ENCODE measurements around the gene TSPYL1. TPM values are rescaled to one million over a fixed set of nuclear protein-coding genes. Genes with fewer than 3 reads are reported as not detected.
A peak's percentile ranks its signal among the peaks of the same experiment; 100 is the strongest.

The TSPYL1 gene
- total and polyA plus RNA-seq, 2 experiments from 2014 or later: 71.5 to 89.1 TPM

DNA sequence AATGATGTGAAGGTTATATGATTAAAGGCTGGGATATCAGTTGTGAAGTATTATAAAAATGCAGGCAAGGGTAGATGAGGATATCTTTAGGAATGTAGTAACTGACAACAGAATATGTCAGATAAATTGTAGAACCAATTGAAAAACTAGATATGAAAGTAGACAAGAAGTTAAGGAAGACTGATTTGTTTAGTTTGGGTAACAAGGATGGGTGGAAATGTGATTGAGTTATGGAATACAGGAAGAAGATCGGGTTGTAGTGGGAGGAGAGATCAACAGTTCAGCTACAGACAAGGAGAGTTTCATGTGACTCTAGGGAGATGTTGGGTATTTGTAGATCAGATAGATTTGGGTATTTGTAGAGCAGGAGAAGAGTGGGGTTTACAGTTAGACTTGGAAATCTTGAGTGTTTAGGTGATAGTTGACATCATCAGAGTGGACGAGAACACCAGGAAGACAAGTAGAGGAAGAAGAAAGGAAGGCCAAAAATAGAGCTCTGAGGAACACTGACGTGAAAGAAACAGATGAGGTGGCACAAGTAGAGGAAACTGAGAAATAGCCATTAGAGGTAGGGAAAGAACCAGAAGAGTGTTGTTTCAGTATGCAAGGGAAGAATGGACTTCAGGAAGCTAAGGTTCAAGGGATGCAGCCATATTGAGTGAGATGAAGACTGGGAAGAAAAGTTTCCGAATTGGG, 12.1 kb upstream of the TSPYL1 start:
- TF ChIP-seq EZH2phosphoT487 (IDR thresholded peaks at IDR 0.05; ENCODE audit: insufficient read depth, low read depth) (no peak), EZH2 (IDR thresholded peaks at IDR 0.05; ENCODE audit: insufficient read depth, poor library complexity, severe bottlenecking) (no peak)
- H3K36me3 ChIP-seq (ENCODE audit: low read depth): no peaks in the 10 kb centered on the region
- peak overlapping the region; percentile 1 for H3K4me2 ChIP-seq (ENCODE audit: unreplicated experiment)
- 92 to 96% methylated on average over 4 of the region's 4 CpGs for WGBS, 2 experiments (ENCODE audit: low coverage in 1 of 2, low lambda C conversion rate in 2 of 2, missing lambda C conversion rate in 2 of 2)
- no peaks in the 10 kb centered on the region for H3K79me2 ChIP-seq (ENCODE audit: insufficient read depth)
- no peaks in the 10 kb centered on the region for H3K9me2 ChIP-seq (ENCODE audit: insufficient read depth)
- H3K9me3 ChIP-seq (ENCODE audit: low read depth): no peaks in the 10 kb centered on the region
- H2AFZ ChIP-seq: no peak overlapping the region
- DNase-seq: no peak
- H3K9ac ChIP-seq: no peak overlapping the region
- H3K27ac ChIP-seq: no peak overlapping the region
- no peaks in the 10 kb centered on the region for H3K27me3 ChIP-seq (replicated peaks; ENCODE audit: insufficient read depth)
- 0 out of 2 replicates have a peak, but pooled peaks cover 4% of the 10 kb centered on the region for H3F3A ChIP-seq (ENCODE audit: insufficient read depth)
- no peaks in the 10 kb centered on the region for H4K20me1 ChIP-seq (ENCODE audit: insufficient read depth)
- H3K4me1 ChIP-seq (ENCODE audit: insufficient read depth): peaks cover 5% of the 10 kb centered on the region
- H3K4me3 ChIP-seq: no peak overlapping the region
- in situ Hi-C loops (cut with MboI): no loop called here

DNA sequence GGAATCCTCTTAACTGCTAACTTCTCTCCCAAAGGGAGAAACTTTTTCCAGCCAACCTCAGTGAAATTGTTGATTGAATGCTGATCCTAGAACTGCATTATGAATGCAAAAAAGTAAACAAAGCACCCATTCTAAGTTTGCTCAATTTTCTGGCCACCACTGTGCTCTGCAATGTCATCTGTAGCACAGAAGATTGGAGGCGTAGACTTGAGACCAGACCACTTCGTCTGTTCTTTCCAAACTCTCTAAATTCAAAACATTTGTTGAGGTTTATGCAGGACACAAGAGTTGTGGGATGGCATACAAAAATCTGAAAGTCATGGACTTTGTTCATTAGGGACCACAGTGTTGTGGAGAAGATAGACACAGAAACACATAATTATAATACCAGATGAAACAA, 11.1 kb upstream of the TSPYL1 start:
- H2AFZ ChIP-seq: 0 out of 2 replicates have a peak overlapping the region, but pooled peaks have one; percentile 2
- no peak for TF ChIP-seq EZH2 (IDR thresholded peaks at IDR 0.05; ENCODE audit: insufficient read depth, poor library complexity, severe bottlenecking)
- no peak overlapping the region for H3K4me2 ChIP-seq (ENCODE audit: unreplicated experiment)
- H3K9me2 ChIP-seq (ENCODE audit: insufficient read depth): no peaks in the 10 kb centered on the region
- peaks cover 5% of the 10 kb centered on the region for H3K4me1 ChIP-seq (ENCODE audit: insufficient read depth)
- no peaks in the 10 kb centered on the region for H3K27me3 ChIP-seq (replicated peaks; ENCODE audit: insufficient read depth)
- H3K4me3 ChIP-seq: no peak overlapping the region
- WGBS, 2 experiments (ENCODE audit: low coverage in 1 of 2, low lambda C conversion rate in 2 of 2, missing lambda C conversion rate in 2 of 2): 51 to 53% methylated on average over 2 of the region's 2 CpGs
- no peak overlapping the region for H3K9ac ChIP-seq
- in situ Hi-C loops (cut with MboI): no loop called here
- H3F3A ChIP-seq (ENCODE audit: insufficient read depth): 0 out of 2 replicates have a peak, but pooled peaks cover 6% of the 10 kb centered on the region
- H3K79me2 ChIP-seq (ENCODE audit: insufficient read depth): no peaks in the 10 kb centered on the region
- no peaks in the 10 kb centered on the region for H4K20me1 ChIP-seq (ENCODE audit: insufficient read depth)
- no peaks in the 10 kb centered on the region for H3K9me3 ChIP-seq (ENCODE audit: low read depth)
- H3K36me3 ChIP-seq (ENCODE audit: low read depth): no peaks in the 10 kb centered on the region
- H3K27ac ChIP-seq: no peak overlapping the region
- no peak for DNase-seq

DNA sequence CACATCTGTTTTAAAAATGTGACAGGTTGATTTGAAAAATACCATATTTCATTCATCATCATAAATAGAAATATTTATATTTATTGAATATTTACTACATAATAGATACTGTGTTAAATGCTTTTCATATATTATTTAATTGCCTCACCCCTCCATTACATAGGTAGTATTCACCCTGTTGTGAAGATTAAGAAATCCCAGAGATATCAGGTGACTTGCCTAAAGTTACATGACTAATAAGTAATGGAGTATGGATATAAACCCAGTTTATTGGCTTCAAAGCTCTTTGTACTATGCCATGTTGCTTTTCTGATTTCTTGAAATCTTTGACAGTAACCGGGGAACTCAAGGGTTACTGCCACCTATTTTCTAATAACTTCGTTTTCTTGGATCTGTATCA, 10.1 kb upstream of the TSPYL1 start:
- Histone ChIP-seq H3K4me1 (ENCODE audit: insufficient read depth) (peaks cover 5% of the 10 kb centered on the region), H3K9me2 (ENCODE audit: insufficient read depth) (no peaks in the 10 kb centered on the region), H3K27ac (no peak overlapping the region), H3K79me2 (ENCODE audit: insufficient read depth) (no peaks in the 10 kb centered on the region), H3K27me3 (replicated peaks; ENCODE audit: insufficient read depth) (no peaks in the 10 kb centered on the region), H3K4me3 (no peak overlapping the region), H3K36me3 (ENCODE audit: low read depth) (no peaks in the 10 kb centered on the region), H3K9ac (no peak overlapping the region), H4K20me1 (ENCODE audit: insufficient read depth) (no peaks in the 10 kb centered on the region), H3K4me2 (ENCODE audit: unreplicated experiment) (no peak overlapping the region), H3K9me3 (ENCODE audit: low read depth) (no peaks in the 10 kb centered on the region), H3F3A (ENCODE audit: insufficient read depth) (0 out of 2 replicates have a peak, but pooled peaks cover 6% of the 10 kb centered on the region), H2AFZ (no peak overlapping the region)
- TF ChIP-seq EZH2phosphoT487 (IDR thresholded peaks at IDR 0.05; ENCODE audit: insufficient read depth, low read depth): no peak
- TF ChIP-seq EZH2 (IDR thresholded peaks at IDR 0.05; ENCODE audit: insufficient read depth, poor library complexity, severe bottlenecking): no peak
- in situ Hi-C loops (cut with MboI): loop anchor here (10.0 kb wide), 1 partner anchor 135 kb away; no protein-coding TSS in a partner anchor
- WGBS, 2 experiments (ENCODE audit: low coverage in 1 of 2, low lambda C conversion rate in 2 of 2, missing lambda C conversion rate in 2 of 2): 71 to 81% methylated on average over 2 of the region's 2 CpGs
- no peak for DNase-seq

DNA sequence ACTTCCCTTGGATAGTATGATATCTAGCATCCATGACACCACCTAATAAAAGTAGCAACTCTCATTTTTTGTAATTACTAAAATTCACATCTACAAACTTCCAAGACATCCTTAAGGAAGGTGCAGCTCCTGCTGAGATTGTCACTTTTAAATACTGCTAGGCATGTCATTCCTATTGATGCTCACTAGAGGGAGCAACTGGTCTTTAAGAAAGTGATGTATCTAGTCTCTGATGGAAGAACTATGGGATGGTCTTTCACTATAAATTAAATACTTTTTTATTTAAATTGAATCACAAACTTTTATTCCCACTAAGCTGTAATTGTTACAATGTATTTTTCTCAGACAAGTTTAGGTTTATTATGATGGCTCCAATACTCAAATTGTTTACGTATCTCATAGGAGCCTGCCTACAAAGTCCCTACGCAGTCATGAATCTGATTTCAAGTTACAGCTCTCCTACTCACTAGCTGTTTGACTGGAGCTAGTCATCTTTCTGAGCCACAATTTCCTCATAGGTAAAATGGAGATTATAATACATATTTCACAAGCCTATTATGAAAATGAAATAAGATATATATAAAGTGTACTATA, 8.1 kb upstream of the TSPYL1 start:
- WGBS, 2 experiments (ENCODE audit: low coverage in 1 of 2, low lambda C conversion rate in 2 of 2, missing lambda C conversion rate in 2 of 2): 93 to 100% methylated on average over 2 of the region's 2 CpGs
- in situ Hi-C loops (cut with MboI): loop anchor here (10.0 kb wide), 1 partner anchor 137 kb away; no protein-coding TSS in a partner anchor
- Histone ChIP-seq H3K9me2 (ENCODE audit: insufficient read depth) (no peaks in the 10 kb centered on the region), H4K20me1 (ENCODE audit: insufficient read depth) (no peaks in the 10 kb centered on the region), H3K27ac (no peak overlapping the region), H3K36me3 (ENCODE audit: low read depth) (no peaks in the 10 kb centered on the region), H3K79me2 (ENCODE audit: insufficient read depth) (no peaks in the 10 kb centered on the region), H3K4me3 (no peak overlapping the region), H3K4me1 (ENCODE audit: insufficient read depth) (peaks cover 5% of the 10 kb centered on the region), H3K9me3 (ENCODE audit: low read depth) (no peaks in the 10 kb centered on the region), H3K9ac (no peak overlapping the region), H3F3A (ENCODE audit: insufficient read depth) (0 out of 2 replicates have a peak, but pooled peaks cover 6% of the 10 kb centered on the region), H3K27me3 (replicated peaks; ENCODE audit: insufficient read depth) (no peaks in the 10 kb centered on the region), H3K4me2 (ENCODE audit: unreplicated experiment) (no peak overlapping the region), H2AFZ (no peak overlapping the region)
- DNase-seq: peak; percentile 72
- TF ChIP-seq EZH2phosphoT487 (IDR thresholded peaks at IDR 0.05; ENCODE audit: insufficient read depth, low read depth) (no peak), EZH2 (IDR thresholded peaks at IDR 0.05; ENCODE audit: insufficient read depth, poor library complexity, severe bottlenecking) (no peak)
